ENCODE measurements around the gene IL13. TPM values are rescaled to one million over a fixed set of nuclear protein-coding genes. Genes with fewer than 3 reads are reported as not detected.

IL13 gene
- total RNA-seq, 1 donor from 2014 or later: not detected

DNA sequence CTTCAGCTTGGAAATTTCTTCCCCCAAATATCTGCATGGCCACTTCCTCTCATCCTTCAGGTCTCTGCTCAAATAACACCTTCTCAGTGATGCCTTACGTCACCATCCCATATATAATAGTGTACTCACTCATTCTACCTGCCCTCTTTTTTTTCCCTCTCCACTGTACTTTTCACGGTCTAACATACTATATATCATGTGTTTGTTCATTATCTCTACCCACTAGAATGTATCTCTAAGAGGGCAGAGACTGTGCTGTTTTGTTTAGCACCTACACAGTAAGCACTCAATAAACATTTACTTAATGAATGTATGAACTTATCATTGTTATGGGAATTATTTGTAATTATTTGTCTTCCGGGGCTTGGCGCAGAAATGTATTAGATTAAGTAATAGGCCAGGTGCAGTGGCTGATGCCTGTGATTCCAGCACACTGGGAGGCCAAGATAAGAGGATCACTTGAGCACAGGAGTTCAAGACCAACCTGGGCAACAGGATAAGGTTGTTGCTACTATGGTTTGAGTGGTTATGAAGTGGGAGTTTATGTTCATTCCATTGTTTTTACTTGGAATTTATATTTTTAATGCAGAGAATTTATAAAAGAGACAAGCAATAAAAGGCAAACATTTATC, 6.0 kb upstream of the IL13 start:
- Mint-ChIP-seq H3K4me3 (no peak overlapping the region), H3K4me1 (peaks cover 3% of the 10 kb centered on the region), H3K27me3 (ENCODE audit: insufficient read depth, low read depth) (peaks cover 25% of the 10 kb centered on the region), H3K36me3 (no peaks in the 10 kb centered on the region), H3K27ac (no peak overlapping the region), H3K9me3 (peaks cover 13% of the 10 kb centered on the region)
- TF ChIP-seq, protein P1, sequence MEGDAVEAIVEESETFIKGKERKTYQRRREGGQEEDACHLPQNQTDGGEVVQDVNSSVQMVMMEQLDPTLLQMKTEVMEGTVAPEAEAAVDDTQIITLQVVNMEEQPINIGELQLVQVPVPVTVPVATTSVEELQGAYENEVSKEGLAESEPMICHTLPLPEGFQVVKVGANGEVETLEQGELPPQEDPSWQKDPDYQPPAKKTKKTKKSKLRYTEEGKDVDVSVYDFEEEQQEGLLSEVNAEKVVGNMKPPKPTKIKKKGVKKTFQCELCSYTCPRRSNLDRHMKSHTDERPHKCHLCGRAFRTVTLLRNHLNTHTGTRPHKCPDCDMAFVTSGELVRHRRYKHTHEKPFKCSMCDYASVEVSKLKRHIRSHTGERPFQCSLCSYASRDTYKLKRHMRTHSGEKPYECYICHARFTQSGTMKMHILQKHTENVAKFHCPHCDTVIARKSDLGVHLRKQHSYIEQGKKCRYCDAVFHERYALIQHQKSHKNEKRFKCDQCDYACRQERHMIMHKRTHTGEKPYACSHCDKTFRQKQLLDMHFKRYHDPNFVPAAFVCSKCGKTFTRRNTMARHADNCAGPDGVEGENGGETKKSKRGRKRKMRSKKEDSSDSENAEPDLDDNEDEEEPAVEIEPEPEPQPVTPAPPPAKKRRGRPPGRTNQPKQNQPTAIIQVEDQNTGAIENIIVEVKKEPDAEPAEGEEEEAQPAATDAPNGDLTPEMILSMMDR (IDR thresholded peaks at IDR 0.05): no peak
- TF ChIP-seq EZH2 (IDR thresholded peaks at IDR 0.05): no peak
- no peak overlapping the region for H3K9ac ChIP-seq
- H3F3A ChIP-seq (ENCODE audit: low read depth): no peaks in the 10 kb centered on the region
- no peaks in the 10 kb centered on the region for H3K36me3 ChIP-seq
- no peaks in the 10 kb centered on the region for H3K79me2 ChIP-seq (ENCODE audit: low read depth)
- H2AFZ ChIP-seq (replicated peaks): no peak overlapping the region
- peaks cover 37% of the 10 kb centered on the region for H3K27me3 ChIP-seq
- peaks cover 10% of the 10 kb centered on the region for H3K4me1 ChIP-seq
- H3K9me3 ChIP-seq (ENCODE audit: low read depth): no peaks in the 10 kb centered on the region
- H3K27ac ChIP-seq: no peak overlapping the region
- H3K4me3 ChIP-seq: no peak overlapping the region
- no peak for DNase-seq (ENCODE audit: low spot score)
- H3K4me2 ChIP-seq: no peak overlapping the region
- H4K20me1 ChIP-seq (ENCODE audit: low read depth): no peaks in the 10 kb centered on the region

DNA sequence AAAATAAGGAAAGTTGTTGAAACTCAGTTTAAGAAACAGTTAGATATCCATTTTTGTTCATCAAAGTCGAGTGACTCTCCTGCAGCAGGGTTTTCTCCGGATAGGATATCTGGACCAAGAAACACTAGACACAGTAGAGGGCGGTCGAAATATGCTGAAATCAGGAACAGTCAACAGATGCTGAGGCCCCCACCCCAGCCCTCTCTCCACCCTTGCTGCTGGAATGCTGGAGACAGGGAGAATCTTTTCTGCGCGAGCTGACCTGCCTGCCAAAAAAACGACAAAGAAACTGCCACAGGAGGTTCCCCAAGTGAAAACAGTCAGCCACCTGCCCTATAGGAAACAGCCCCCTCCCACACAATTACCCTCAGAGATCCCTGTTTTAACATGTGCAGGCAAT, 4.3 kb upstream of the IL13 start:
- H3K9ac ChIP-seq: no peak overlapping the region
- H3K4me3 ChIP-seq: no peak overlapping the region
- H3K4me3 Mint-ChIP-seq: no peak overlapping the region

DNA sequence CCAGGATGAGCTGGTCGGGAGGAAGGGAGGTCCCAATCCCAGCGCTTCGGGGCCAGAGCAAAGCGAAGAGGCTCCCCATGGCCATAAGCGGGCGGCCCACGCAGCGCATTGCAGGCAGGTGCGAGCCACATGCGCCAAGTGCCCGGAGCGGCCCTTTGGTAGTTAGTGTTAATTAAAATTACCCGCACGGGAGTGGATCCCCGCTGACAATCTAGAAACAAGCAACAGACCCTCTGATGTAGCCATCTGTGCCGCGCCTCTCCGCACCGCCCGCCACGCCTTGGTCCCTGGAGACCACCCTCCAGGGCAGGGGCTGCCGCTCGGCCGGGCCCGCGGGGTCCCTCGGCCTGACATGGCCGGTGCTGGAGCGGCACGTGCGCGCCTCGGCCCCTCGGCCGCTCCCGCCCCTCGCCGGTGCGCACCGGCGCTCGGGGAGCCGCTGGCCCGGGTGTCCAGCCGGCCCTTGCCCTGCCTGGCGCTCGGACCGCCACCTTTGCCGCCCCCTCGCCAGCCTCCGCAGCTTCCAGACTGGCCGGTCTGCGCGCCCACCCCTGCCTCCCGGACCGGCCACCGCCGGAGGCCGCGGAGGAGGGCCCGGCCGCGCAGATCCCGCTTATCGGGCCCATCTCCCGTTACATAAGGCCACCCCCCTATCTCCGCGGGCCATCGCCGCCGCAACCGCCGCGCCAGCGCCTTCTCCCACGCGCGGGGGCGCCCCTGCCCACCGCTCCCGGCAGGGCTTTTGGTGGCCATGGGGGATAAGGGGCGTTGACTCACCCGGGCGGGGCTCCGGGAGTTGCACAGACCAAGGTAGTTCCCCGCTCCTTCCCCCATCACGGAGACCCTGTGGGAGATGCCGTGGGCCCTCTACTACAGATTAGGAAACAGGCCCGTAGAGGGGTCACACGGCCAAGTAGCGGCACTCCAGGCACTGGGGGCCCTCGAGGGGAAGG, 1.9 kb upstream of the IL13 start:
- no peaks in the 10 kb centered on the region for H4K20me1 ChIP-seq (ENCODE audit: low read depth)
- H3K9ac ChIP-seq: no peak overlapping the region
- peaks cover 46% of the 10 kb centered on the region for H3K27me3 ChIP-seq
- Mint-ChIP-seq H3K36me3 (no peaks in the 10 kb centered on the region), H3K4me3 (peak overlapping the region; percentile 71), H3K27me3 (ENCODE audit: insufficient read depth, low read depth) (peaks cover 33% of the 10 kb centered on the region), H3K4me1 (peaks cover 5% of the 10 kb centered on the region), H3K27ac (no peak overlapping the region), H3K9me3 (peaks cover 2% of the 10 kb centered on the region)
- peak; percentile 63 for DNase-seq (ENCODE audit: low spot score)
- no peaks in the 10 kb centered on the region for H3K36me3 ChIP-seq
- H3K4me2 ChIP-seq: peak overlapping the region; percentile 62
- TF ChIP-seq, protein P1 (IDR thresholded peaks at IDR 0.05): peak; percentile 28
- TF ChIP-seq EZH2phosphoT487 (IDR thresholded peaks at IDR 0.05) (peak; percentile 37), EZH2 (IDR thresholded peaks at IDR 0.05) (peak; percentile 74)
- H3K27ac ChIP-seq: no peak overlapping the region
- H2AFZ ChIP-seq (replicated peaks): peak overlapping the region; percentile 96
- H3K79me2 ChIP-seq (ENCODE audit: low read depth): no peaks in the 10 kb centered on the region
- no peaks in the 10 kb centered on the region for H3K9me3 ChIP-seq (ENCODE audit: low read depth)
- peak overlapping the region; percentile 31 for H3K4me3 ChIP-seq
- H3K4me1 ChIP-seq: peaks cover 10% of the 10 kb centered on the region
- no peaks in the 10 kb centered on the region for H3F3A ChIP-seq (ENCODE audit: low read depth)

More for the DNA sequence above, 4.3 kb upstream of the IL13 start:
- Histone ChIP-seq H3F3A (ENCODE audit: low read depth) (no peaks in the 10 kb centered on the region), H3K27ac (no peak overlapping the region), H3K9me3 (ENCODE audit: low read depth) (no peaks in the 10 kb centered on the region), H3K27me3 (peaks cover 46% of the 10 kb centered on the region), H2AFZ (replicated peaks) (peak overlapping the region; percentile 32), H4K20me1 (ENCODE audit: low read depth) (no peaks in the 10 kb centered on the region), H3K4me1 (peaks cover 10% of the 10 kb centered on the region), H3K4me2 (peak overlapping the region; percentile 40), H3K36me3 (no peaks in the 10 kb centered on the region), H3K79me2 (ENCODE audit: low read depth) (no peaks in the 10 kb centered on the region)
- no peak overlapping the region for H3K27ac Mint-ChIP-seq
- TF ChIP-seq, protein P1 (IDR thresholded peaks at IDR 0.05): no peak
- no peak for TF ChIP-seq EZH2 (IDR thresholded peaks at IDR 0.05)
- TF ChIP-seq EZH2phosphoT487 (IDR thresholded peaks at IDR 0.05): no peak
- peaks cover 3% of the 10 kb centered on the region for H3K9me3 Mint-ChIP-seq
- H3K4me1 Mint-ChIP-seq: peaks cover 3% of the 10 kb centered on the region
- H3K36me3 Mint-ChIP-seq: no peaks in the 10 kb centered on the region
- peaks cover 33% of the 10 kb centered on the region for H3K27me3 Mint-ChIP-seq (ENCODE audit: insufficient read depth, low read depth)
- peak; percentile 33 for DNase-seq (ENCODE audit: low spot score)

Data from neural progenitor cell (in vitro differentiated cells).